ENCODE results near the gene COL5A1.

The COL5A1 gene

GRCh38 chr9:134778156-134778555 lies 136.6 kb downstream of the COL5A1 start:
- H3K4me1 ChIP-seq (ENCODE audit: insufficient read depth, low read length) = no peaks in the 10 kb centered on the region
- no peaks in the 10 kb centered on the region for H3K27me3 ChIP-seq (ENCODE audit: insufficient read depth, low read length, poor library complexity)
- TF ChIP-seq CTCF (IDR thresholded peaks at IDR 0.05; ENCODE audit: borderline replicate concordance, extremely low read depth, low read length, poor library complexity, severe bottlenecking) (no peak), EZH2 (IDR thresholded peaks at IDR 0.05; ENCODE audit: borderline replicate concordance, low read depth, low read length, severe bottlenecking) (no peak)
- ATAC-seq (ENCODE audit: insufficient read depth, low read depth) (no peak), DNase-seq (no peak)
- no peak overlapping the region for H3K27ac ChIP-seq (ENCODE audit: low read length)
- H3K4me2 ChIP-seq (ENCODE audit: insufficient read depth, low read length) = no peak overlapping the region
- no peaks in the 10 kb centered on the region for H3K9me3 ChIP-seq (ENCODE audit: insufficient read depth, low read length, severe bottlenecking)
- H3K36me3 ChIP-seq (ENCODE audit: insufficient read depth, low read length) = no peaks in the 10 kb centered on the region
- no peaks in the 10 kb centered on the region for H3K79me2 ChIP-seq (ENCODE audit: insufficient read depth, low read length)
- H3K9ac ChIP-seq (ENCODE audit: low read depth, low read length) = no peak overlapping the region
- H4K20me1 ChIP-seq (ENCODE audit: insufficient read depth, low read length) = no peaks in the 10 kb centered on the region; the same call in 1 of the 2 replicates
- no peak overlapping the region for H2AFZ ChIP-seq (ENCODE audit: low read depth, low read length)
- no peak overlapping the region for H3K4me3 ChIP-seq (ENCODE audit: low read depth in 1 of 2, low read length in 2 of 2)

GRCh38 chr9:134778841-134779411 lies 137.3 kb downstream of the COL5A1 start:
- Histone ChIP-seq H3K4me1 (ENCODE audit: insufficient read depth, low read length) (no peaks in the 10 kb centered on the region), H3K27me3 (ENCODE audit: insufficient read depth, low read length, poor library complexity) (no peaks in the 10 kb centered on the region), H3K79me2 (ENCODE audit: insufficient read depth, low read length) (no peaks in the 10 kb centered on the region), H3K4me3 (ENCODE audit: low read depth in 1 of 2, low read length in 2 of 2) (no peak overlapping the region), H3K36me3 (ENCODE audit: insufficient read depth, low read length) (no peaks in the 10 kb centered on the region), H3K9ac (ENCODE audit: low read depth, low read length) (no peak overlapping the region), H3K9me3 (ENCODE audit: insufficient read depth, low read length, severe bottlenecking) (no peaks in the 10 kb centered on the region), H3K27ac (ENCODE audit: low read length) (no peak overlapping the region), H2AFZ (ENCODE audit: low read depth, low read length) (no peak overlapping the region), H4K20me1 (ENCODE audit: insufficient read depth, low read length) (no peaks in the 10 kb centered on the region; the same call in 1 of the 2 replicates), H3K4me2 (ENCODE audit: insufficient read depth, low read length) (no peak overlapping the region)
- no peak for TF ChIP-seq CTCF (IDR thresholded peaks at IDR 0.05; ENCODE audit: borderline replicate concordance, extremely low read depth, low read length, poor library complexity, severe bottlenecking)
- TF ChIP-seq EZH2 (IDR thresholded peaks at IDR 0.05; ENCODE audit: borderline replicate concordance, low read depth, low read length, severe bottlenecking) = no peak
- ATAC-seq (ENCODE audit: insufficient read depth, low read depth) (no peak), DNase-seq (no peak)

GRCh38 chr9:134779640-134780039 lies 138.0 kb downstream of the COL5A1 start:
- H3K27ac ChIP-seq (ENCODE audit: low read length) = no peak overlapping the region
- no peaks in the 10 kb centered on the region for H3K9me3 ChIP-seq (ENCODE audit: insufficient read depth, low read length, severe bottlenecking)
- H3K27me3 ChIP-seq (ENCODE audit: insufficient read depth, low read length, poor library complexity) = no peaks in the 10 kb centered on the region
- no peak overlapping the region for H3K4me2 ChIP-seq (ENCODE audit: insufficient read depth, low read length)
- ATAC-seq (ENCODE audit: insufficient read depth, low read depth) (no peak), DNase-seq (no peak)
- TF ChIP-seq EZH2 (IDR thresholded peaks at IDR 0.05; ENCODE audit: borderline replicate concordance, low read depth, low read length, severe bottlenecking) (no peak), CTCF (IDR thresholded peaks at IDR 0.05; ENCODE audit: borderline replicate concordance, extremely low read depth, low read length, poor library complexity, severe bottlenecking) (no peak)
- no peaks in the 10 kb centered on the region for H3K4me1 ChIP-seq (ENCODE audit: insufficient read depth, low read length)
- H4K20me1 ChIP-seq (ENCODE audit: insufficient read depth, low read length) = no peaks in the 10 kb centered on the region; the same call in 1 of the 2 replicates
- no peaks in the 10 kb centered on the region for H3K79me2 ChIP-seq (ENCODE audit: insufficient read depth, low read length)
- H2AFZ ChIP-seq (ENCODE audit: low read depth, low read length) = no peak overlapping the region
- no peaks in the 10 kb centered on the region for H3K36me3 ChIP-seq (ENCODE audit: insufficient read depth, low read length)
- H3K4me3 ChIP-seq (ENCODE audit: low read depth in 1 of 2, low read length in 2 of 2) = no peak overlapping the region
- no peak overlapping the region for H3K9ac ChIP-seq (ENCODE audit: low read depth, low read length)

Measured in DND-41 (cell line).